HEK293 (cell line): ENCODE results near the gene CTDSP2.

Experiments
- CTCF ChIA-PET: fragments of 350-600 bp; formaldehyde crosslinking; extraction: SDS; loops from one replicate; lab custom pipeline; 2021; ENCODE audit warnings: antibody characterized with exemption; lab: Yijun Ruan, JAX
- POLR2A ChIA-PET: fragments of 300-600 bp; formaldehyde crosslinking; extraction: SDS; loops from one replicate; lab custom pipeline; 2020; ENCODE audit warnings: antibody characterized with exemption, inconsistent platforms; lab: Yijun Ruan, JAX
- H3K27ac ChIP-seq: fragments of 200-500 bp; sonication (Bioruptor generic); 2 replicates; pipeline ENCODE4 v1.5.1; 2014; ENCODE audit warnings: low read depth, low read length, control low read depth, inconsistent platforms; ENCODE audit errors: extremely low read depth
- H3K36me3 ChIP-seq, 2 experiments: fragments of 200-500 bp in 1 of 2; sonication (Bioruptor generic) in 1 of 2; 1 replicate in 1 of 2; 2 replicates in 1 of 2; pipeline ENCODE4 v1.5.1; 2014 to 2017; ENCODE audit warnings: inconsistent platforms in 2 of 2, low read length in 2 of 2; ENCODE audit not compliant: control insufficient read depth in 2 of 2, insufficient read depth in 1 of 2
- H3K4me1 ChIP-seq: fragments of 200-500 bp; sonication (Bioruptor generic); 2 replicates; pipeline ENCODE4 v1.5.1; 2014; ENCODE audit warnings: mild to moderate bottlenecking, low read length, inconsistent platforms; ENCODE audit not compliant: control insufficient read depth, insufficient read depth
- H3K4me3 ChIP-seq: 2 replicates; pipeline ENCODE4 v1.5.1; 2011; ENCODE audit warnings: low read depth, mild to moderate bottlenecking, control low read depth, low read length, moderate library complexity
- H3K9me3 ChIP-seq: fragments of 200-500 bp; sonication (Bioruptor generic); 2 replicates; pipeline ENCODE4 v1.5.1; 2014; ENCODE audit warnings: low read depth, low read length, inconsistent platforms; ENCODE audit not compliant: control insufficient read depth, insufficient read depth
- CTCF ChIP-seq: fragments of 450-650 bp; formaldehyde crosslinking; IDR thresholded peaks from 2 replicates; pipeline ENCODE4 v1.5.1; 2016; ENCODE audit warnings: missing biosample characterization, missing genetic modification characterization
- ELK4 ChIP-seq: IDR thresholded peaks from 2 replicates; pipeline ENCODE4 v1.6.1; 2011; ENCODE audit warnings: mild to moderate bottlenecking, low read depth, low read length, borderline replicate concordance
- GLI4 ChIP-seq: fragments of 450-650 bp; formaldehyde crosslinking; IDR thresholded peaks from 2 replicates; pipeline ENCODE4 v1.5.1; 2016; ENCODE audit warnings: missing biosample characterization, missing genetic modification characterization
- KLF16 ChIP-seq: fragments of 450-650 bp; formaldehyde crosslinking; IDR thresholded peaks from 2 replicates; pipeline ENCODE4 v1.5.1; 2017; ENCODE audit warnings: missing biosample characterization, missing genetic modification characterization
- PRDM1 ChIP-seq: fragments of 450-650 bp; formaldehyde crosslinking; IDR thresholded peaks from 2 replicates; pipeline ENCODE4; 2016; ENCODE audit warnings: missing biosample characterization, missing genetic modification characterization
- PRDM10 ChIP-seq: fragments of 450-650 bp; formaldehyde crosslinking; IDR thresholded peaks from 2 replicates; pipeline ENCODE4 v1.5.1; 2016; ENCODE audit warnings: missing biosample characterization, missing genetic modification characterization
- SETDB1 ChIP-seq: IDR thresholded peaks from one replicate; pipeline ENCODE4 v1.6.1; 2017; ENCODE audit warnings: mild to moderate bottlenecking, low read length, moderate library complexity, mixed read lengths; ENCODE audit not compliant: insufficient read length
- ZEB2 ChIP-seq: fragments of 450-650 bp; formaldehyde crosslinking; IDR thresholded peaks from 2 replicates; pipeline ENCODE4 v1.5.1; 2016; ENCODE audit warnings: missing biosample characterization, missing genetic modification characterization
- ZFP3 ChIP-seq: fragments of 450-650 bp; formaldehyde crosslinking; IDR thresholded peaks from 2 replicates; pipeline ENCODE4 v1.5.1; 2016; ENCODE audit warnings: low read depth, missing biosample characterization, missing genetic modification characterization
- ZFP37 ChIP-seq: fragments of 450-650 bp; formaldehyde crosslinking; IDR thresholded peaks from 2 replicates; pipeline ENCODE4 v1.5.1; 2016; ENCODE audit warnings: missing biosample characterization, missing genetic modification characterization
- ZNF132 ChIP-seq: fragments of 450-650 bp; formaldehyde crosslinking; IDR thresholded peaks from 2 replicates; pipeline ENCODE4 v1.5.1; 2017; ENCODE audit warnings: missing biosample characterization, missing genetic modification characterization, borderline replicate concordance
- ZNF133 ChIP-seq: fragments of 450-650 bp; formaldehyde crosslinking; IDR thresholded peaks from 2 replicates; pipeline ENCODE4 v1.5.1; 2016; ENCODE audit warnings: missing biosample characterization, missing genetic modification characterization
- ZNF16 ChIP-seq: fragments of 450-650 bp; formaldehyde crosslinking; IDR thresholded peaks from 2 replicates; pipeline ENCODE4 v1.5.1; 2016; ENCODE audit warnings: low read depth, missing biosample characterization, missing genetic modification characterization
- ZNF501 ChIP-seq: fragments of 450-650 bp; formaldehyde crosslinking; IDR thresholded peaks from 2 replicates; pipeline ENCODE4 v1.5.1; 2016; ENCODE audit warnings: missing biosample characterization, missing genetic modification characterization
- ZNF529 ChIP-seq: fragments of 450-650 bp; formaldehyde crosslinking; IDR thresholded peaks from 2 replicates; pipeline ENCODE4 v1.5.1; 2017; ENCODE audit warnings: missing genetic modification characterization, missing biosample characterization; ENCODE audit not compliant: insufficient replicate concordance
- ZNF558 ChIP-seq: fragments of 450-650 bp; formaldehyde crosslinking; IDR thresholded peaks from 2 replicates; pipeline ENCODE4 v1.5.1; 2016; ENCODE audit warnings: missing biosample characterization, missing genetic modification characterization
- ZNF561 ChIP-seq: fragments of 450-650 bp; IDR thresholded peaks from 2 replicates; pipeline ENCODE4 v1.5.1; 2018; ENCODE audit warnings: missing biosample characterization, missing genetic modification characterization, borderline replicate concordance
- ZNF677 ChIP-seq: fragments of 450-650 bp; IDR thresholded peaks from 2 replicates; pipeline ENCODE4 v1.5.0; 2018; ENCODE audit warnings: missing biosample characterization, mild to moderate bottlenecking, missing genetic modification characterization, moderate library complexity
- ZSCAN18 ChIP-seq: fragments of 450-650 bp; formaldehyde crosslinking; IDR thresholded peaks from 2 replicates; pipeline ENCODE4 v1.5.1; 2016; ENCODE audit warnings: missing biosample characterization, missing genetic modification characterization

Gene CTDSP2

GRCh38 chr12:57883700-57884099, 37.2 kb upstream of the CTDSP2 start:
- Histone ChIP-seq H3K9me3 (no peaks in the 10 kb centered on the region), H3K36me3 (no peaks in the 10 kb centered on the region), H3K4me1 (peaks cover 7% of the 10 kb centered on the region), H3K27ac (no peak overlapping the region), H3K4me3 (no peak overlapping the region)
- ChIA-PET POLR2A (interaction anchor here (0.6 kb wide), 1 partner anchor 36 kb away, joined by 4 read pairs; no protein-coding TSS in a partner anchor), CTCF (interaction anchor here (1.2 kb wide), 1 partner anchor 22 kb away, joined by 3 read pairs; no protein-coding TSS in a partner anchor)
- peak; percentile 51; the same call in 1 of the 2 replicates for TF ChIP-seq ZNF133 (tag by site-specific recombination)
- peak; percentile 59 for TF ChIP-seq ZNF677 (tag by site-specific recombination)
- TF ChIP-seq ZNF558 (tag by site-specific recombination): peak; percentile 58; the same call in 1 of the 2 replicates
- no peak for TF ChIP-seq ZNF16 (tag by site-specific recombination)
- no peak for TF ChIP-seq ZNF501 (tag by site-specific recombination)

- Histone ChIP-seq H3K27ac (no peak overlapping the region), H3K9me3 (no peaks in the 10 kb centered on the region), H3K36me3 (no peaks in the 10 kb centered on the region), H3K4me3 (no peak overlapping the region), H3K4me1 (peaks cover under 1% of the 10 kb centered on the region; the same call in 1 of the 2 replicates)
- TF ChIP-seq ZNF529 (tag by site-specific recombination): no peak
- TF ChIP-seq ELK4: no peak
- no peak for TF ChIP-seq CTCF (tag by site-specific recombination)
- no peak for TF ChIP-seq ZNF561 (tag by site-specific recombination)
- CTCF ChIA-PET: interaction anchor here (0.7 to 1.2 kb wide), 2 partner anchors 14 to 23 kb away, joined by 3 to 4 read pairs; no protein-coding TSS in a partner anchor
- POLR2A ChIA-PET: interaction anchor here (1.8 kb wide), 1 partner anchor 14 kb away, joined by 7 read pairs; no protein-coding TSS in a partner anchor
Measured at GRCh38 chr12:57883057-57883456, 36.5 kb upstream of the CTDSP2 start.

- Histone ChIP-seq H3K9me3 (no peaks in the 10 kb centered on the region), H3K36me3 (no peaks in the 10 kb centered on the region), H3K27ac (no peak overlapping the region), H3K4me3 (no peak overlapping the region), H3K4me1 (no peaks in the 10 kb centered on the region)
- TF ChIP-seq ZNF132 (tag by site-specific recombination): no peak
- no peak for TF ChIP-seq GLI4 (tag by site-specific recombination)
- CTCF ChIA-PET: interaction anchor here (0.7 to 1.2 kb wide), 2 partner anchors 13 to 23 kb away, joined by 3 to 4 read pairs; no protein-coding TSS in a partner anchor
- POLR2A ChIA-PET: interaction anchor here (1.8 kb wide), 1 partner anchor 14 kb away, joined by 7 read pairs; no protein-coding TSS in a partner anchor
Measured at GRCh38 chr12:57882575-57882974, 36.0 kb upstream of the CTDSP2 start.

- H3K4me3 ChIP-seq: no peak overlapping the region
- H3K27ac ChIP-seq: no peak overlapping the region
- no peaks in the 10 kb centered on the region for H3K36me3 ChIP-seq
- POLR2A ChIA-PET: interaction anchor here (1.3 to 1.8 kb wide), 2 partner anchors 15 to 35 kb away, joined by 3 to 7 read pairs; partner anchors contain the start of gene CTDSP2
- H3K4me1 ChIP-seq: no peaks in the 10 kb centered on the region
- no peaks in the 10 kb centered on the region for H3K9me3 ChIP-seq
- CTCF ChIA-PET: interaction anchor here (0.5 to 0.6 kb wide), 2 partner anchors 8 to 193 kb away, joined by 3 read pairs; no protein-coding TSS in a partner anchor
- TF ChIP-seq ZNF133 (tag by site-specific recombination) (no peak), PRDM10 (tag by site-specific recombination) (no peak), ZEB2 (tag by site-specific recombination) (no peak), ZFP3 (tag by site-specific recombination) (no peak), KLF16 (no peak), ZSCAN18 (tag by site-specific recombination) (no peak), ZFP37 (tag by site-specific recombination) (no peak), SETDB1 (no peak), PRDM1 (tag by site-specific recombination) (no peak)
Measured at GRCh38 chr12:57881475-57881874, 34.9 kb upstream of the CTDSP2 start.
